Stimulated activated CD4-positive, alpha-beta T cell treated with anti-CD3 and anti-CD28 coated beads, Interleukin-4, amount 100 ng/mL, for 24 hours (primary cell): ENCODE results near the gene CD226.

Experiments used
- DNase-seq: peaks from one replicate; pipeline ENCODE4 v3.0.0-alpha.2; 2020

CD226 gene

GRCh38 chr18:69956057-69956456 is 8.4 kb upstream of the CD226 start:
- DNase-seq = peak; percentile 38

- DNase-seq = no peak
These were observed 7.2 kb upstream of the CD226 start for GRCh38 chr18:69954719-69955480.

GRCh38 chr18:69953191-69953590 is 5.5 kb upstream of the CD226 start:
- no peak for DNase-seq

GRCh38 chr18:69951182-69951581 is 3.5 kb upstream of the CD226 start:
- no peak for DNase-seq

GRCh38 chr18:69949538-69949936 is 1.9 kb upstream of the CD226 start:
- no peak for DNase-seq

- peak; percentile 77 for DNase-seq
These were observed 1.4 kb upstream of the CD226 start for GRCh38 chr18:69948919-69949537.

- DNase-seq = no peak
These were observed 583 bp upstream of the CD226 start for GRCh38 chr18:69948256-69948655.

- no peak for DNase-seq
These were observed 991 bp downstream of the CD226 start for GRCh38 chr18:69946608-69947155.

GRCh38 chr18:69945220-69946114 is 2.2 kb downstream of the CD226 start:
- no peak for DNase-seq

GRCh38 chr18:69944436-69944835 is 3.2 kb downstream of the CD226 start:
- no peak for DNase-seq

GRCh38 chr18:69943021-69943420 is 4.7 kb downstream of the CD226 start:
- DNase-seq = peak; percentile 39

- DNase-seq = no peak
These were observed 6.5 kb downstream of the CD226 start for GRCh38 chr18:69941183-69941582.

- DNase-seq = peak; percentile 65
These were observed 7.9 kb downstream of the CD226 start for GRCh38 chr18:69939812-69940211.

- no peak for DNase-seq
These were observed 11.5 kb downstream of the CD226 start for GRCh38 chr18:69936191-69936558.

- peak; percentile 90 for DNase-seq
These were observed 12.1 kb downstream of the CD226 start for GRCh38 chr18:69935319-69936190.

- DNase-seq = no peak
These were observed 12.9 kb downstream of the CD226 start for GRCh38 chr18:69934601-69935265.

- DNase-seq = no peak
These were observed 18.5 kb downstream of the CD226 start for GRCh38 chr18:69929041-69929774.

GRCh38 chr18:69916412-69916811 is 31.3 kb downstream of the CD226 start:
- no peak for DNase-seq

GRCh38 chr18:69908838-69909237 is 38.8 kb downstream of the CD226 start:
- no peak for DNase-seq

GRCh38 chr18:69906765-69907164 is 40.9 kb downstream of the CD226 start:
- DNase-seq = no peak

GRCh38 chr18:69900941-69901340 is 46.7 kb downstream of the CD226 start:
- no peak for DNase-seq
